H9 (cell line): Measurements from ENCODE around the gene ST6GALNAC3. TPM values are rescaled to one million over a fixed set of nuclear protein-coding genes. Genes with fewer than 3 reads are reported as not detected.

ENCODE experiments used
- DNase-seq: peaks from one replicate; pipeline ENCODE4 v3.0.0-alpha.2; 2017
- H2AFZ ChIP-seq: one replicate; pipeline ENCODE4 v1.6.1; 2013; ENCODE audit warnings: mild to moderate bottlenecking, low read length, control low read depth, moderate library complexity
- H2AK5ac ChIP-seq: 2 replicates; pipeline ENCODE4 v1.6.1; 2013; ENCODE audit warnings: low read length, control low read depth, mixed read lengths; ENCODE audit not compliant: insufficient read length
- H2BK120ac ChIP-seq: one replicate; pipeline ENCODE4 v1.6.1; 2013; ENCODE audit warnings: low read depth, mild to moderate bottlenecking, low read length, control low read depth, inconsistent platforms; ENCODE audit not compliant: poor library complexity, severe bottlenecking
- H2BK12ac ChIP-seq: 2 replicates; pipeline ENCODE4 v1.6.1; 2013; ENCODE audit warnings: low read length, control low read depth, mixed read lengths, low read depth; ENCODE audit not compliant: insufficient read length
- H2BK15ac ChIP-seq: 2 replicates; pipeline ENCODE4 v1.6.1; 2013; ENCODE audit warnings: low read depth, low read length, control low read depth
- H2BK20ac ChIP-seq: one replicate; pipeline ENCODE4 v1.6.1; 2013; ENCODE audit warnings: low read depth, mild to moderate bottlenecking, low read length, control low read depth, inconsistent platforms; ENCODE audit not compliant: poor library complexity, severe bottlenecking
- H2BK5ac ChIP-seq: 2 replicates; pipeline ENCODE4 v1.6.1; 2013; ENCODE audit warnings: low read length, control low read depth, mixed read lengths; ENCODE audit not compliant: insufficient read length
- H3K14ac ChIP-seq: 2 replicates; pipeline ENCODE4 v1.6.1; 2013; ENCODE audit warnings: low read length, control low read depth; ENCODE audit not compliant: insufficient read depth
- H3K18ac ChIP-seq: 2 replicates; pipeline ENCODE4 v1.6.1; 2013; ENCODE audit warnings: low read depth, mild to moderate bottlenecking, mixed read lengths, low read length, control low read depth; ENCODE audit not compliant: insufficient read length
- H3K23ac ChIP-seq: 2 replicates; pipeline ENCODE4 v1.6.1; 2013; ENCODE audit warnings: low read length, control low read depth, mixed read lengths, low read depth; ENCODE audit not compliant: insufficient read length
- H3K23me2 ChIP-seq: 2 replicates; pipeline ENCODE4 v1.6.1; 2013; ENCODE audit warnings: low read depth, mild to moderate bottlenecking, mixed read lengths, low read length, control low read depth; ENCODE audit not compliant: insufficient read length, poor library complexity, severe bottlenecking
- H3K27ac ChIP-seq: 2 replicates; pipeline ENCODE4 v1.5.1; 2013; ENCODE audit warnings: low read length, control low read depth, mixed read lengths, low read depth; ENCODE audit not compliant: insufficient read length
- H3K27me3 ChIP-seq: 2 replicates; pipeline ENCODE4 v1.6.1; 2013; ENCODE audit warnings: low read length, control low read depth, inconsistent platforms; ENCODE audit not compliant: insufficient read depth
- H3K4ac ChIP-seq: 2 replicates; pipeline ENCODE4 v1.6.1; 2013; ENCODE audit warnings: low read depth, mild to moderate bottlenecking, control low read depth, inconsistent platforms, low read length, moderate library complexity
- H3K4me1 ChIP-seq: 2 replicates; pipeline ENCODE4 v1.6.1; 2013; ENCODE audit warnings: low read length, control low read depth, inconsistent platforms; ENCODE audit not compliant: insufficient read depth
- H3K4me2 ChIP-seq: 2 replicates; pipeline ENCODE4 v1.6.1; 2013; ENCODE audit warnings: low read length, control low read depth, mixed read lengths; ENCODE audit not compliant: insufficient read length, insufficient read depth
- H3K56ac ChIP-seq: 2 replicates; pipeline ENCODE4 v1.6.1; 2013; ENCODE audit warnings: low read depth, mild to moderate bottlenecking, mixed read lengths, low read length, control low read depth; ENCODE audit not compliant: insufficient read length
- H3K79me1 ChIP-seq: 2 replicates; pipeline ENCODE4 v1.6.1; 2013; ENCODE audit warnings: low read depth, mild to moderate bottlenecking, moderate library complexity, low read length, control low read depth, inconsistent platforms; ENCODE audit not compliant: insufficient read depth, poor library complexity, severe bottlenecking
- H3K79me2 ChIP-seq: 2 replicates; pipeline ENCODE4 v1.6.1; 2013; ENCODE audit warnings: low read length, control low read depth, inconsistent platforms; ENCODE audit not compliant: insufficient read depth
- H3K9ac ChIP-seq: 2 replicates; pipeline ENCODE4 v1.6.1; 2013; ENCODE audit warnings: low read length, control low read depth, mixed read lengths; ENCODE audit not compliant: insufficient read length; ENCODE audit errors: extremely low read depth
- H3K9me3 ChIP-seq: one replicate; pipeline ENCODE4 v1.6.1; 2013; ENCODE audit warnings: low read depth, low read length, inconsistent platforms; ENCODE audit not compliant: control insufficient read depth
- H3T11ph ChIP-seq: one replicate; pipeline ENCODE4 v1.6.1; 2013; ENCODE audit warnings: mild to moderate bottlenecking, low read length, control low read depth, inconsistent platforms
- H4K20me1 ChIP-seq: one replicate; pipeline ENCODE4 v1.6.1; 2013; ENCODE audit not compliant: control insufficient read depth, insufficient read length, insufficient read depth
- H4K5ac ChIP-seq: 2 replicates; pipeline ENCODE4 v1.6.1; 2013; ENCODE audit warnings: low read depth, mild to moderate bottlenecking, mixed read lengths, low read length, control low read depth; ENCODE audit not compliant: insufficient read length
- H4K8ac ChIP-seq: replicated peaks from 2 replicates; pipeline ENCODE4 v1.6.1; 2013; ENCODE audit warnings: low read length, control low read depth, mixed read lengths, low read depth; ENCODE audit not compliant: insufficient read length
- H4K91ac ChIP-seq: 2 replicates; pipeline ENCODE4 v1.6.1; 2013; ENCODE audit warnings: low read depth, mild to moderate bottlenecking, moderate library complexity, mixed read lengths, low read length, control low read depth; ENCODE audit not compliant: insufficient read length
- H3K27ac Mint-ChIP-seq, 3 experiments: 2 replicates in 2 of 3; 3 replicates in 1 of 3; pipeline ENCODE4 v1.8.0; 2020 to 2021; ENCODE audit warnings: mixed read lengths in 3 of 3, mild to moderate bottlenecking in 1 of 3, moderate library complexity in 1 of 3
- H3K27me3 Mint-ChIP-seq: 2 replicates; pipeline ENCODE4 v1.8.0; 2021; ENCODE audit warnings: low read depth, mild to moderate bottlenecking, moderate library complexity, mixed read lengths
- H3K36me3 Mint-ChIP-seq, 3 experiments: 2 replicates in 2 of 3; 3 replicates in 1 of 3; pipeline ENCODE4 v1.8.0; 2020 to 2021; ENCODE audit warnings: low read depth in 3 of 3, mixed read lengths in 3 of 3; ENCODE audit not compliant: insufficient read depth in 1 of 3
- H3K4me1 Mint-ChIP-seq, 2 experiments: 2 replicates each; pipeline ENCODE4 v1.8.0; 2020; ENCODE audit warnings: mixed read lengths in 2 of 2
- H3K4me3 Mint-ChIP-seq, 2 experiments: 2 replicates in 1 of 2; 3 replicates in 1 of 2; pipeline ENCODE4 v1.8.0; 2020 to 2021; ENCODE audit warnings: mild to moderate bottlenecking in 2 of 2, mixed read lengths in 2 of 2, moderate library complexity in 1 of 2
- H3K9me3 Mint-ChIP-seq, 2 experiments: 2 replicates in 1 of 2; 3 replicates in 1 of 2; pipeline ENCODE4 v1.8.0; 2020; ENCODE audit warnings: mild to moderate bottlenecking in 2 of 2, mixed read lengths in 2 of 2, moderate library complexity in 1 of 2
- CTCF ChIP-seq: fragments of 200-600 bp; sonication (generic); conservative IDR thresholded peaks from 3 replicates; pipeline ENCODE4 v1.8.0; 2021; ENCODE audit warnings: antibody characterized with exemption, mild to moderate bottlenecking
- WGBS: extraction: QIAGEN DNeasy Blood & Tissue Kit; methylation state at CpG from one replicate; pipeline ENCODE4 v1.1.7; 2013; ENCODE audit warnings: missing lambda C conversion rate, low lambda C conversion rate, mixed read lengths; ENCODE audit not compliant: insufficient read length; ENCODE audit errors: extremely low coverage; 5-methylcytosine and 5-hydroxymethylcytosine counted together
- total RNA-seq: library from RNA; stranded (reverse); gene quantifications from 2 replicates; pipeline ENCODE4 v1.2.1, GENCODE V29; 2021

ST6GALNAC3 gene
- total RNA-seq, 1 experiment from 2014 or later = 11.2 TPM

- H3K79me2 ChIP-seq = no peaks in the 10 kb centered on the region
- H3K14ac ChIP-seq = no peak overlapping the region
- no peak for TF ChIP-seq CTCF
- H3K56ac ChIP-seq = no peak overlapping the region
- no peaks in the 10 kb centered on the region for H3K9me3 ChIP-seq
- no peak overlapping the region for H3T11ph ChIP-seq
- no peak overlapping the region for H2BK12ac ChIP-seq
- H4K5ac ChIP-seq = no peak overlapping the region
- Mint-ChIP-seq H3K27ac (no peak overlapping the region), H3K4me1 (peaks cover 15 to 27% of the 10 kb centered on the region in 2 experiments), H3K9me3 (peaks cover 0 to 2% of the 10 kb centered on the region in 2 experiments; a peak in 2 of 5 replicates), H3K36me3 (peaks cover 0 to 8% (median 0%) of the 10 kb centered on the region in 3 experiments; a peak in 3 of 7 replicates), H3K4me3 (no peak overlapping the region), H3K27me3 (no peaks in the 10 kb centered on the region)
- no peak overlapping the region for H4K91ac ChIP-seq
- H2AK5ac ChIP-seq = no peak overlapping the region
- no CpG with 5 or more reads among the region's 1 CpG for WGBS
- H2BK5ac ChIP-seq = no peak overlapping the region
- H3K18ac ChIP-seq = no peak overlapping the region
- H3K23ac ChIP-seq = no peak overlapping the region
- no peaks in the 10 kb centered on the region for H3K27me3 ChIP-seq
- no peak overlapping the region for H3K4ac ChIP-seq
- no peak overlapping the region for H4K8ac ChIP-seq
- H3K4me2 ChIP-seq = no peak overlapping the region
- H3K79me1 ChIP-seq = no peaks in the 10 kb centered on the region
- no peaks in the 10 kb centered on the region for H3K23me2 ChIP-seq
- H2BK15ac ChIP-seq = no peak overlapping the region
- H2AFZ ChIP-seq = no peak overlapping the region
- no peaks in the 10 kb centered on the region for H4K20me1 ChIP-seq
- H3K4me1 ChIP-seq = no peaks in the 10 kb centered on the region
- DNase-seq = no peak
- no peak overlapping the region for H2BK120ac ChIP-seq
- no peak overlapping the region for H3K9ac ChIP-seq
- no peak overlapping the region for H2BK20ac ChIP-seq
- H3K27ac ChIP-seq = no peak overlapping the region
Observed at GRCh38 chr1:76313304-76313703, 238.8 kb downstream of the ST6GALNAC3 start.
